ENCODE measurements around the gene MYH10. TPM values are rescaled to one million over a fixed set of nuclear protein-coding genes. Genes with fewer than 3 reads are reported as not detected.
A peak's percentile ranks its signal among the peaks of the same experiment; 100 is the strongest.

MYH10 gene
- total and polyA plus RNA-seq, 2 experiments from 2014 or later: 75.6 to 87.8 TPM

DNA sequence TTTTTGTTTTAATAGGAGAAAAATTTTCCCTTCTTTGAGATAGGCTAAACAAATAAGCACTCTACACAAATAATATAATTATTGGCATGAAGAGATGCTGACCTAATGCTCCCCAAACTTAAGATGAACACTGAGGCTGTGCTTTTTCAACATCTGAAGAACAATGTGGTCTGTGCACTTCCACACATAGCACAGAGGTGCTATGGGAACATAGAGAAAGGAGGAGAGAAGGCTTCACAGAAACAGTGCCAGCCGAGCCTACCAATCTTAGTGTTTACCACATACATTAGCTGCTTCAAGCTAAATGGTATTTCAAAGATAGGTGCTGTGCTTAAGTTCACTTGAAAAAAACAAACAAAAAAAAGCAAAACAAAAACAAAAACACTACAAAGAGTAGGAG lies 72.4 kb downstream of the MYH10 start:
- Histone ChIP-seq H3K4me2 (no peak overlapping the region), H3K9me3 (ENCODE audit: low read depth) (no peaks in the 10 kb centered on the region), H3K4me3 (no peak overlapping the region), H3K27me3 (no peaks in the 10 kb centered on the region), H2AFZ (no peak overlapping the region), H4K20me1 (ENCODE audit: insufficient read depth, poor library complexity, severe bottlenecking) (no peaks in the 10 kb centered on the region), H3K79me2 (peaks cover 4% of the 10 kb centered on the region), H3K36me3 (replicated peaks; ENCODE audit: insufficient read depth, low read depth) (no peaks in the 10 kb centered on the region), H3K27ac (no peak overlapping the region), H3K9me2 (replicated peaks; ENCODE audit: insufficient read depth) (no peaks in the 10 kb centered on the region), H3K4me1 (ENCODE audit: insufficient read depth) (peaks cover 2% of the 10 kb centered on the region)
- WGBS (ENCODE audit: low lambda C conversion rate, missing lambda C conversion rate): 69% methylated on average over 1 of the region's 1 CpG
- no peak for DNase-seq (ENCODE audit: low spot score)
- no peak for TF ChIP-seq EZH2phosphoT487 (IDR thresholded peaks at IDR 0.05; ENCODE audit: low read depth, severe bottlenecking, unreplicated experiment)
- TF ChIP-seq CTCF (IDR thresholded peaks at IDR 0.05; ENCODE audit: poor library complexity): no peak
- no peak for TF ChIP-seq EZH2 (IDR thresholded peaks at IDR 0.05; ENCODE audit: borderline replicate concordance)

GRCh38 chr17:8557176-8557806 lies 73.2 kb downstream of the MYH10 start:
- Histone ChIP-seq H2AFZ (no peak overlapping the region), H3K27me3 (no peaks in the 10 kb centered on the region), H3K36me3 (replicated peaks; ENCODE audit: insufficient read depth, low read depth) (no peaks in the 10 kb centered on the region), H3K9me3 (ENCODE audit: low read depth) (no peaks in the 10 kb centered on the region), H3K4me3 (no peak overlapping the region), H3K4me2 (no peak overlapping the region), H3K4me1 (ENCODE audit: insufficient read depth) (no peaks in the 10 kb centered on the region), H4K20me1 (ENCODE audit: insufficient read depth, poor library complexity, severe bottlenecking) (no peaks in the 10 kb centered on the region), H3K79me2 (peaks cover 4% of the 10 kb centered on the region), H3K27ac (no peak overlapping the region), H3K9me2 (replicated peaks; ENCODE audit: insufficient read depth) (no peaks in the 10 kb centered on the region)
- TF ChIP-seq CTCF (IDR thresholded peaks at IDR 0.05; ENCODE audit: poor library complexity) (no peak), EZH2 (IDR thresholded peaks at IDR 0.05; ENCODE audit: borderline replicate concordance) (no peak), EZH2phosphoT487 (IDR thresholded peaks at IDR 0.05; ENCODE audit: low read depth, severe bottlenecking, unreplicated experiment) (no peak)
- no peak for DNase-seq (ENCODE audit: low spot score)
- WGBS (ENCODE audit: low lambda C conversion rate, missing lambda C conversion rate): 69% methylated on average over 5 of the region's 5 CpGs

GRCh38 chr17:8556074-8556473 lies 74.5 kb downstream of the MYH10 start:
- no peak overlapping the region for H3K4me3 ChIP-seq
- WGBS (ENCODE audit: low lambda C conversion rate, missing lambda C conversion rate): 90% methylated on average over 9 of the region's 9 CpGs
- TF ChIP-seq CTCF (IDR thresholded peaks at IDR 0.05; ENCODE audit: poor library complexity) (no peak), EZH2 (IDR thresholded peaks at IDR 0.05; ENCODE audit: borderline replicate concordance) (no peak), EZH2phosphoT487 (IDR thresholded peaks at IDR 0.05; ENCODE audit: low read depth, severe bottlenecking, unreplicated experiment) (no peak)
- no peaks in the 10 kb centered on the region for H3K9me3 ChIP-seq (ENCODE audit: low read depth)
- H4K20me1 ChIP-seq (ENCODE audit: insufficient read depth, poor library complexity, severe bottlenecking): no peaks in the 10 kb centered on the region
- H3K79me2 ChIP-seq: peaks cover 4% of the 10 kb centered on the region
- peak; percentile 27 for DNase-seq (ENCODE audit: low spot score)
- no peak overlapping the region for H2AFZ ChIP-seq
- H3K27me3 ChIP-seq: no peaks in the 10 kb centered on the region
- no peaks in the 10 kb centered on the region for H3K36me3 ChIP-seq (replicated peaks; ENCODE audit: insufficient read depth, low read depth)
- no peaks in the 10 kb centered on the region for H3K4me1 ChIP-seq (ENCODE audit: insufficient read depth)
- H3K27ac ChIP-seq: no peak overlapping the region
- no peaks in the 10 kb centered on the region for H3K9me2 ChIP-seq (replicated peaks; ENCODE audit: insufficient read depth)
- no peak overlapping the region for H3K4me2 ChIP-seq
